Right lung (tissue), 5 donors: ENCODE results near the gene PHYKPL. TPM values are rescaled to one million over a fixed set of nuclear protein-coding genes. Genes with fewer than 3 reads are reported as not detected.

Source experiments
- DNase-seq, 2 donors: peaks; one replicate each; pipeline ENCODE4 v3.0.0-alpha.2; 2013
- polyA plus RNA-seq, 5 donors: library from polyadenylated mRNA; unstranded; fragments of 120-200 nt; gene quantifications; one replicate each; pipeline versions ENCODE4 v1.2.1 to v1.2.3, GENCODE V29; 2013; ENCODE audit warnings: inconsistent platforms in 1 of 5, low replicate concordance in 1 of 5; ENCODE audit not compliant: insufficient read length in 5 of 5, insufficient read depth in 1 of 5

PHYKPL gene
- polyA plus RNA-seq, 5 donors: 109 to 149 (median 125) TPM

GRCh38 chr5:178192244-178192643, 40.4 kb downstream of the PHYKPL start:
- no peak for DNase-seq

- no peak for DNase-seq
Observed at GRCh38 chr5:178191661-178192060, 40.9 kb downstream of the PHYKPL start.

GRCh38 chr5:178189433-178189832, 43.2 kb downstream of the PHYKPL start:
- DNase-seq: no peak

- DNase-seq: no peak
Observed at GRCh38 chr5:178187014-178187413, 45.6 kb downstream of the PHYKPL start, which contains the start of gene GMCL2. TSS of gene GMCL2 (minus strand) at chr5:178187371. CDS start at chr5:178187299, 72 bp downstream.

GRCh38 chr5:178186427-178186826, 46.2 kb downstream of the PHYKPL start:
- DNase-seq: no peak

- no peak for DNase-seq
Observed at GRCh38 chr5:178182158-178182876, 50.3 kb downstream of the PHYKPL start.

- DNase-seq: no peak
Observed at GRCh38 chr5:178180141-178180863, 52.3 kb downstream of the PHYKPL start.

GRCh38 chr5:178177569-178177968, 55.0 kb downstream of the PHYKPL start:
- DNase-seq: no peak

- no peak for DNase-seq
Observed at GRCh38 chr5:178176791-178177190, 55.8 kb downstream of the PHYKPL start.

- peak in 1 of 2 donors; percentile 31 for DNase-seq
Observed at GRCh38 chr5:178174456-178174855, 58.1 kb downstream of the PHYKPL start.

- DNase-seq: no peak
Observed at GRCh38 chr5:178170455-178170854, 62.1 kb downstream of the PHYKPL start.

GRCh38 chr5:178165581-178165980, 67.0 kb downstream of the PHYKPL start:
- no peak for DNase-seq

GRCh38 chr5:178163772-178164735, 68.5 kb downstream of the PHYKPL start:
- DNase-seq: peak; percentile 62 to 73

GRCh38 chr5:178162481-178162880, 70.1 kb downstream of the PHYKPL start:
- DNase-seq: no peak

GRCh38 chr5:178160176-178160575, 72.4 kb downstream of the PHYKPL start:
- no peak for DNase-seq

Other genes with a start within 250 kb of the PHYKPL start
- not detected for gene PROP1, start 236.6 kb downstream of the PHYKPL start, polyA plus RNA-seq
- gene N4BP3, start 119.3 kb downstream of the PHYKPL start, polyA plus RNA-seq: 10 to 100 TPM in 4 of 5 donors, 1 to 10 TPM in 1; 9.5 to 19.4 (median 15.9) TPM
- gene RMND5B, start 101.8 kb downstream of the PHYKPL start, polyA plus RNA-seq: 10 to 100 TPM; 23.9 to 33.9 (median 27.7) TPM
- 100 to 1,000 TPM in 2 of 5 donors, 10 to 100 TPM in 3; 79.2 to 138 (median 85.2) TPM for gene NHP2, start 78.9 kb downstream of the PHYKPL start, polyA plus RNA-seq
- gene GMCL2, start 45.4 kb downstream of the PHYKPL start, polyA plus RNA-seq: not detected
- 100 to 1,000 TPM; 113 to 157 (median 127) TPM for gene HNRNPAB, start 28.3 kb downstream of the PHYKPL start, polyA plus RNA-seq